Calu3 (cell line): Measurements from ENCODE around the gene ATP13A3. TPM values are rescaled to one million over a fixed set of nuclear protein-coding genes. Genes with fewer than 3 reads are reported as not detected.

Source experiments
- BruUV-seq: library from RNA; stranded (reverse); fragments of 400-500 nt; replicated peaks from 2 replicates; lab custom pipeline; 2021; lab: Mats Ljungman, UMichigan
- CTCF ChIA-PET: fragments of 300-600 bp; sonication (Branson Sonifier 250); formaldehyde crosslinking; loops from one replicate; lab custom pipeline; 2022; ENCODE audit warnings: antibody characterized with exemption; lab: Charles Lee
- DNase-seq: peaks from one replicate; pipeline ENCODE4 v3.0.0; 2022
- H3K27ac Mint-ChIP-seq: one replicate; pipeline ENCODE4 v1.8.0; 2022; ENCODE audit warnings: mixed read lengths; ENCODE audit not compliant: unreplicated experiment
- H3K27me3 Mint-ChIP-seq: one replicate; pipeline ENCODE4 v1.8.0; 2022; ENCODE audit warnings: mixed read lengths; ENCODE audit not compliant: unreplicated experiment
- H3K36me3 Mint-ChIP-seq: one replicate; pipeline ENCODE4 v1.8.0; 2022; ENCODE audit warnings: mild to moderate bottlenecking, moderate library complexity, mixed read lengths; ENCODE audit not compliant: insufficient read depth, unreplicated experiment
- H3K4me1 Mint-ChIP-seq: one replicate; pipeline ENCODE4 v1.8.0; 2022; ENCODE audit warnings: mild to moderate bottlenecking, low read depth, mixed read lengths; ENCODE audit not compliant: unreplicated experiment
- H3K4me3 Mint-ChIP-seq: one replicate; pipeline ENCODE4 v1.8.0; 2022; ENCODE audit warnings: mild to moderate bottlenecking, low read depth, moderate library complexity, mixed read lengths; ENCODE audit not compliant: unreplicated experiment
- H3K9me3 Mint-ChIP-seq: one replicate; pipeline ENCODE4 v1.8.0; 2022; ENCODE audit warnings: low read depth, mixed read lengths; ENCODE audit not compliant: unreplicated experiment
- intact Hi-C: fragments of 100-400 bp; cut with micrococcal nuclease; formaldehyde crosslinking; loops from one replicate; pipeline ENCODE4 v1.10.0; 2022; ENCODE audit not compliant: unreplicated experiment
- total RNA-seq: library from RNA; stranded (reverse); gene quantifications from 2 replicates; pipeline ENCODE4 v1.2.3, GENCODE V29; 2022
- TF ChIP-seq, protein P1 (sequence below): fragments of 200-600 bp; IDR thresholded peaks from one replicate; pipeline ENCODE4 v1.8.0; 2022; ENCODE audit warnings: antibody characterized with exemption; ENCODE audit not compliant: unreplicated experiment

ATP13A3 gene
- total RNA-seq, 1 experiment from 2014 or later = 229 TPM

DNA sequence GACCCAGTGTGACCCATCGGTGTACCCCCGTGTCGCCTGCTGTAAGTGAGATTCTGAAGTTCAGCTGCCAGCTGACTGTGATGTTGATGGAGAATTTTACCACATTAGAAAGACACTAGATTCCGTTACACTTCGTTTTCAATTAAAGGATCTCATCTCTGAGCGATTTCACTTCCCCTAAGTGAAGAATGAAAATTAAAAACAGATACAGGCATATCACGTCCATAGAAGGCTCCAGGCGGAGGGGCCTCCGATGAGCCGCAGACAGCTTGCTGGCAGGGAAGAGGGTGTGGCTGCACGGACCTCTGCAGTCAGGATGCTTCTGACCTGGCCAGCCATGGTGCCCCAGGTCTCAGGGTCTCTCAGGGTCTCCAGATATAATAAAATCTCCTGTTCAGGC lies 129.1 kb downstream of the ATP13A3 start:
- no TSS peak for BruUV-seq
- H3K4me1 Mint-ChIP-seq = no peaks in the 10 kb centered on the region
- no peak for DNase-seq
- CTCF ChIA-PET = interaction anchor here (1.1 to 1.5 kb wide), 2 partner anchors 12 kb away, joined by 3 read pairs; partner anchors contain the start of gene LRRC15
- intact Hi-C loops = no loop called here
- no peak overlapping the region for H3K4me3 Mint-ChIP-seq
- H3K27me3 Mint-ChIP-seq = peaks cover 69% of the 10 kb centered on the region
- H3K36me3 Mint-ChIP-seq = no peaks in the 10 kb centered on the region
- TF ChIP-seq, protein P1, sequence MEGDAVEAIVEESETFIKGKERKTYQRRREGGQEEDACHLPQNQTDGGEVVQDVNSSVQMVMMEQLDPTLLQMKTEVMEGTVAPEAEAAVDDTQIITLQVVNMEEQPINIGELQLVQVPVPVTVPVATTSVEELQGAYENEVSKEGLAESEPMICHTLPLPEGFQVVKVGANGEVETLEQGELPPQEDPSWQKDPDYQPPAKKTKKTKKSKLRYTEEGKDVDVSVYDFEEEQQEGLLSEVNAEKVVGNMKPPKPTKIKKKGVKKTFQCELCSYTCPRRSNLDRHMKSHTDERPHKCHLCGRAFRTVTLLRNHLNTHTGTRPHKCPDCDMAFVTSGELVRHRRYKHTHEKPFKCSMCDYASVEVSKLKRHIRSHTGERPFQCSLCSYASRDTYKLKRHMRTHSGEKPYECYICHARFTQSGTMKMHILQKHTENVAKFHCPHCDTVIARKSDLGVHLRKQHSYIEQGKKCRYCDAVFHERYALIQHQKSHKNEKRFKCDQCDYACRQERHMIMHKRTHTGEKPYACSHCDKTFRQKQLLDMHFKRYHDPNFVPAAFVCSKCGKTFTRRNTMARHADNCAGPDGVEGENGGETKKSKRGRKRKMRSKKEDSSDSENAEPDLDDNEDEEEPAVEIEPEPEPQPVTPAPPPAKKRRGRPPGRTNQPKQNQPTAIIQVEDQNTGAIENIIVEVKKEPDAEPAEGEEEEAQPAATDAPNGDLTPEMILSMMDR = no peak
- no peaks in the 10 kb centered on the region for H3K9me3 Mint-ChIP-seq
- H3K27ac Mint-ChIP-seq = no peak overlapping the region

- Mint-ChIP-seq H3K4me1 (no peaks in the 10 kb centered on the region), H3K36me3 (no peaks in the 10 kb centered on the region), H3K9me3 (no peaks in the 10 kb centered on the region), H3K4me3 (no peak overlapping the region), H3K27ac (no peak overlapping the region), H3K27me3 (peaks cover 46% of the 10 kb centered on the region)
- DNase-seq = no peak
- no TSS peak for BruUV-seq
- intact Hi-C loops = no loop called here
- TF ChIP-seq, protein P1 = no peak
- CTCF ChIA-PET = interaction anchor here (0.7 to 1.1 kb wide), 3 partner anchors 8 to 66 kb away, joined by 3 to 8 read pairs (median 4); no protein-coding TSS in a partner anchor
Measured at GRCh38 chr3:194355379-194355778, 131.4 kb downstream of the ATP13A3 start.

- Mint-ChIP-seq H3K9me3 (no peaks in the 10 kb centered on the region), H3K27ac (no peak overlapping the region), H3K27me3 (peaks cover 35% of the 10 kb centered on the region), H3K4me1 (no peaks in the 10 kb centered on the region), H3K36me3 (no peaks in the 10 kb centered on the region), H3K4me3 (no peak overlapping the region)
- CTCF ChIA-PET = no interaction called here
- TF ChIP-seq, protein P1 = no peak
- no TSS peak for BruUV-seq
- no peak for DNase-seq
- intact Hi-C loops = no loop called here
Measured at GRCh38 chr3:194354315-194354714, 132.5 kb downstream of the ATP13A3 start.

Other genes with a start within 250 kb of the ATP13A3 start
- gene CPN2, start 135.7 kb downstream of the ATP13A3 start, total RNA-seq = not detected in 2 replicates
- gene LRRC15, start 117.3 kb downstream of the ATP13A3 start, total RNA-seq = 0.05 TPM in 1 of 2 replicates, not detected in the other
- 0.10 and 0.21 TPM in 2 replicates for gene GP5, start 87.7 kb downstream of the ATP13A3 start, total RNA-seq
- 44.0 and 52.6 TPM in 2 replicates for gene TMEM44, start 146.4 kb upstream of the ATP13A3 start, total RNA-seq
- gene LSG1, start 185.2 kb upstream of the ATP13A3 start, total RNA-seq = 86.3 and 90.8 TPM in 2 replicates
- gene FAM43A, start 198.9 kb upstream of the ATP13A3 start, total RNA-seq = 1.8 and 2.9 TPM in 2 replicates